HEK293 (cell line): ENCODE data around the gene TNS4.

Source experiments
- CTCF ChIP-seq: fragments of 450-650 bp; formaldehyde crosslinking; IDR thresholded peaks from 2 replicates; pipeline ENCODE4 v1.5.1; 2016; ENCODE audit warnings: missing biosample characterization, missing genetic modification characterization
- KLF9 ChIP-seq: fragments of 450-650 bp; formaldehyde crosslinking; IDR thresholded peaks from 2 replicates; pipeline ENCODE4 v1.5.1; 2016; ENCODE audit warnings: missing biosample characterization, missing genetic modification characterization, low read depth
- ZNF660 ChIP-seq: fragments of 450-650 bp; IDR thresholded peaks from 2 replicates; pipeline ENCODE4 v1.5.1; 2018; ENCODE audit warnings: missing biosample characterization, mild to moderate bottlenecking, missing genetic modification characterization

DNA sequence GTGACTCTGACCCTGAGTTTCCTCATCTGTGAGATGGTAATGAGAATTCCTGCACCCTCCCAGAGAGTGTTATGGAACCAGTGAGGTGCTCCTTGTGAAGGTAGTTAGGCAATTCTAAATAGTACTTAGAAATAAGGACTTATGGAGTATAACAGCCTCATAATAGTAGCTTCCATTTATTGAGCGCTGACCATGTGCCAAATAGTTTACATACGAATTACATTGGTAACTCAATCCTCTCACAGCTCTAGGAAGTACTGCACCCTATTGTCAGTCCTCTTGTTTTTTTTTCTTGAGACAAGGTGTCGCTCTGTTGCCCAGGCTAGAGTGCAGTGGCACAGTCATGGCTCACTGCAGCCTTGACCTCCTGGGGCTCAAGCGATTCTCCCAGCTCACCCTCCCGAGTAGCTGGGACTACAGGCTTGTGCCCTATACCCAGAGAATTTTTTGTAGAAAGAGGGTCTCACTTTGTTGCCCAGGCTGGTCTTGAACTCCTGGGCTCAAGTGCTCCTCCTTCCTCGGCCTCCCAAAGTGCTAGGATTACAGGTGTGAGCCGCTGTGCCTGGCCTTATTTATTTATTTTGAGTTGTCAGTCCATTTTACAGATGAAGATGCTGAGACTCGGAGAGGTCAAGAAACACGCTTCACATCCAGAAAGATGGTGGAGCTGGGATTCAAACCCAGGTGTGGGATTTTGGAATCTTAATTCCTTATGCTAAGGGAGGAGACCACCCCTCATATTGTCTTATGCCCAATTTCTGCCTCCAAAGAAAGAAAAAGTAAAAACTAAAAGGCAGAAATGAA is 2.9 kb downstream of the TNS4 start:
- TF ChIP-seq ZNF660 (tag by site-specific recombination) (no peak), KLF9 (tag by site-specific recombination) (no peak), CTCF (tag by site-specific recombination) (no peak)
